GM10266 (cell line): ENCODE results near the gene MYOCD.

Experiments used
- DNase-seq: peaks from one replicate; pipeline ENCODE4 v3.0.0; 2012; ENCODE audit errors: extremely low spot score
- CTCF ChIP-seq: IDR thresholded peaks from 2 replicates; pipeline ENCODE4 v1.5.1; 2012; ENCODE audit warnings: mild to moderate bottlenecking, low read depth; ENCODE audit not compliant: control insufficient read depth, insufficient read depth; ENCODE audit errors: missing control alignments

The MYOCD gene

GRCh38 chr17:12806630-12807029 lies 140.9 kb downstream of the MYOCD start:
- no peak for TF ChIP-seq CTCF

DNA sequence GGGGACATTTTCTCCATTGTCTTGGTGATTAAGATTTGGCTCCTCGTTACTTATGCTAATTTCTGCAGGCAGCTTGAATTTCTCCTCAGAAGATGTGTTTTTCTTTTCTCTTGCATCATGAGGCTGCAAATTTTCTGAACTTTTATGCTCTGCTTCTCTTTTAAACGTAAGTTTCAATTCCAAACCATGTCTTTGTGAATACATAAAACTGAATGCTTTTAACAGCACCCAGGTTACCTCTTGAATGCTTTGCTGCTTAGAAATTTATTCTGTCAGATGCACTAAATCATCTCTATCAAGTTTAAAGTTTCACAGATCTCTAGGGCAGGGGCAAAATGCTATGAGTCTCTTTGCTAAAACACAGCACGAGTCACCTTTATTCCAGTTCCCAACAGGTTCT lies 143.0 kb downstream of the MYOCD start:
- no peak for DNase-seq
- TF ChIP-seq CTCF = no peak

More at GRCh38 chr17:12806630-12807029, 140.9 kb downstream of the MYOCD start:
- DNase-seq = no peak

DNA sequence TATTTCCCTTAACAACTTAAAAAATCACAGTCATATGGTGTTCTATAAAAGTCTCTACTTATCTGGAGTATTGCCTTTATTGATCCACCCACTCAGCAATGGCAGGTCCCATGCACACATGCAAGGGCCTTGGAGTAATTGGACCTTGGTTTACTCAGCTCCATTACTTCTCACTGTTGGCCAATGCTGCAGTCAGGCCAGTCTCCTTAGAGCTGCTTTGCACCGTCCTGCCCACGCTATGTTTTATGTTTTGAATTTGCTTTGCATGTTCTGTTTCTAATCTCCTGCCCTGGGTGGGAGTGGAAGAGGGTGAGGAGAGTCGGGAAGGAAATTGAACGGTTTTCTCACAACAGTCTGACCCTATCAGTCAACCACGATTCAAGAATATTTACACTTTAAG lies 147.2 kb downstream of the MYOCD start:
- TF ChIP-seq CTCF = no peak
- DNase-seq = no peak

DNA sequence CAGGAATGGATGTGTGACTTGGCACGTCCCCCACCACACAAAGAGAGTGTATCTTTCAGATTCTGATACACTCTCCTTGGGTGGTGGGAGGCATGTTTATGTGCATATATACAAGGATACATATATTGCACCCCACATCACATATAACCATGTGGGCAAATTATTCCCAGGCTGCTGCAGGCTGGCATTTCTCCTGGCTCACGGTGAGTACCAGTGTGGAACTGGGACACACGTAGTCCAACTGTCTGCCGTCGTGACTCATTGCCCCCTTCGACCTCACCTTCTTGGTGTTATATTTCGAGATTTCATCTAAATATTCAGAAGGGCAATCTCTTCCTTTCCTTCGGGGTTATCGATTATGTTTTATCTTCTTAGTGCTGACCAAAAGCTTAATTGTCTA lies 148.0 kb downstream of the MYOCD start:
- no peak for DNase-seq
- TF ChIP-seq CTCF = no peak

GRCh38 chr17:12814718-12815117 lies 149.0 kb downstream of the MYOCD start:
- DNase-seq = no peak
- no peak for TF ChIP-seq CTCF

GRCh38 chr17:12815642-12816141 lies 150.0 kb downstream of the MYOCD start:
- TF ChIP-seq CTCF = no peak
- peak; percentile 49 for DNase-seq
